ENCODE measurements around the gene RAP2A.

GRCh38 chr13:97464561-97464960 is 30.6 kb downstream of the RAP2A start:
- TF ChIP-seq CTCF (conservative IDR thresholded peaks at IDR 0.05; ENCODE audit: low read depth, low read length) (no peak), EZH2 (IDR thresholded peaks at IDR 0.05; ENCODE audit: borderline replicate concordance, low read depth, low read length, poor library complexity, severe bottlenecking) (no peak)
